ENCODE data around the gene S1PR3.

The S1PR3 gene

GRCh38 chr9:88993871-88994460 is 2.7 kb downstream of the S1PR3 start:
- no peak for DNase-seq

- DNase-seq: no peak
Observed at GRCh38 chr9:88994469-88995199, 3.4 kb downstream of the S1PR3 start.

- no peak for DNase-seq
Observed at GRCh38 chr9:88995200-88995577, 3.9 kb downstream of the S1PR3 start.

GRCh38 chr9:88995627-88996026 is 4.4 kb downstream of the S1PR3 start:
- DNase-seq: no peak

- DNase-seq: no peak
Observed at GRCh38 chr9:88996046-88996920, 5.0 kb downstream of the S1PR3 start.

GRCh38 chr9:88996921-88997235 is 5.6 kb downstream of the S1PR3 start:
- DNase-seq: no peak

- DNase-seq: no peak
Observed at GRCh38 chr9:88997646-88998045, 6.4 kb downstream of the S1PR3 start.

- no peak for DNase-seq
Observed at GRCh38 chr9:88998503-88998902, 7.2 kb downstream of the S1PR3 start.

- no peak for DNase-seq
Observed at GRCh38 chr9:88998911-88999310, 7.6 kb downstream of the S1PR3 start.

GRCh38 chr9:89000371-89000781 is 9.1 kb downstream of the S1PR3 start:
- DNase-seq: no peak

- DNase-seq: peak; percentile 76 to 81
Observed at GRCh38 chr9:89000973-89001916, 10.0 kb downstream of the S1PR3 start.

- no peak for DNase-seq
Observed at GRCh38 chr9:89001917-89002540, 10.8 kb downstream of the S1PR3 start.

GRCh38 chr9:89002987-89003386 is 11.7 kb downstream of the S1PR3 start:
- DNase-seq: no peak

GRCh38 chr9:89005323-89005722 is 14.1 kb downstream of the S1PR3 start:
- no peak for DNase-seq

GRCh38 chr9:89006267-89006666 is 15.0 kb downstream of the S1PR3 start:
- DNase-seq: no peak

- no peak for DNase-seq
Observed at GRCh38 chr9:89006996-89007967, 16.0 kb downstream of the S1PR3 start.

- no peak for DNase-seq
Observed at GRCh38 chr9:89008055-89008743, 16.9 kb downstream of the S1PR3 start.

GRCh38 chr9:89008744-89009545 is 17.7 kb downstream of the S1PR3 start:
- DNase-seq: no peak

GRCh38 chr9:89009546-89009840 is 18.2 kb downstream of the S1PR3 start:
- no peak for DNase-seq

- DNase-seq: no peak
Observed at GRCh38 chr9:89010056-89010455, 18.8 kb downstream of the S1PR3 start.
